ENCODE data around the gene MYO7B.

MYO7B gene

GRCh38 chr2:127590386-127591190 lies 55.1 kb downstream of the MYO7B start:
- no peak for DNase-seq

- peak; percentile 66 for DNase-seq
Observed at GRCh38 chr2:127591221-127591923, 55.9 kb downstream of the MYO7B start.

- DNase-seq, result no peak
Observed at GRCh38 chr2:127592761-127593227, 57.3 kb downstream of the MYO7B start.

- DNase-seq, result no peak
Observed at GRCh38 chr2:127593228-127594115, 58.0 kb downstream of the MYO7B start.

- no peak for DNase-seq
Observed at GRCh38 chr2:127594116-127594591, 58.7 kb downstream of the MYO7B start.

- DNase-seq, result no peak
Observed at GRCh38 chr2:127596311-127597045, 61.0 kb downstream of the MYO7B start.

- no peak for DNase-seq
Observed at GRCh38 chr2:127597046-127597983, 61.8 kb downstream of the MYO7B start.

- DNase-seq, result peak; percentile 17
Observed at GRCh38 chr2:127597984-127598380, 62.5 kb downstream of the MYO7B start.

- DNase-seq, result no peak
Observed at GRCh38 chr2:127598711-127599110, 63.2 kb downstream of the MYO7B start.

GRCh38 chr2:127599211-127599610 lies 63.7 kb downstream of the MYO7B start:
- DNase-seq, result no peak

GRCh38 chr2:127604986-127605385 lies 69.5 kb downstream of the MYO7B start:
- no peak for DNase-seq

GRCh38 chr2:127605691-127606263 lies 70.3 kb downstream of the MYO7B start:
- DNase-seq, result no peak

- no peak for DNase-seq
Observed at GRCh38 chr2:127606625-127607398, 71.3 kb downstream of the MYO7B start.

- DNase-seq, result no peak
Observed at GRCh38 chr2:127607399-127607908, 72.0 kb downstream of the MYO7B start.

- DNase-seq, result no peak
Observed at GRCh38 chr2:127608061-127609030, 72.9 kb downstream of the MYO7B start.

- DNase-seq, result no peak
Observed at GRCh38 chr2:127609031-127609751, 73.7 kb downstream of the MYO7B start.

GRCh38 chr2:127609818-127610217 lies 74.3 kb downstream of the MYO7B start:
- DNase-seq, result no peak

GRCh38 chr2:127610561-127610960 lies 75.1 kb downstream of the MYO7B start:
- no peak for DNase-seq

Measured in activated CD4-positive, alpha-beta T cell treated with anti-CD3 and anti-CD28 coated beads, Interleukin-2, Interleukin-6, amounts not matched to agents 100 ng/mL and 50 ng/mL, durations not matched to agents 16 hours and 8 hours (primary cell).